Endometrium (tissue), 2 donors: ENCODE results near the gene SMIM1.

Experiments
- FAIRE-seq: peaks from 2 replicates; lab custom pipeline; 2012; peaks lifted over from hg19 to GRCh38; lab: Jason Lieb, UNC
- donor health status: control.
- donor health status: control.

The SMIM1 gene

DNA sequence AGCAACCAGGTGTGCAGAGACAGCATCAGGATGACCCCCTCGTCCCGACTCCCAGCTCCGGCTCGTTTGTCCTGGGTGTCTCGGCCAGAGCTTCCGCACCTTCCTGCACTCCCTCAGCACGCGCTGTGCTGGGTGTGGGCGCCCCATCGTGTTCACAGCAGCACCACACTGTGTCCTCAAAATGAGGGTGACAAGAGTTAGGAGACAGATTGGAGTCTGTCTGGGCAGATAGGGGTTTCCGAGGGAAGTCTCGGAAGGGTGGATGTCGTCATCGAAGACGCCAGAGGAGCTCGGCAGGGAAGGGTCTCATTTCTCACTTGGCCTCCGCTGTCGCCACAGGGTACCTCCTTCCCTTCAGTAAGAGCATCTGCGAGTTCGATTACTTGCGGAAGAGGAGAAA is 16.2 kb upstream of the SMIM1 start:
- FAIRE-seq = no peak

- no peak for FAIRE-seq
These were observed 13.4 kb upstream of the SMIM1 start for GRCh38 chr1:3759164-3759563.

DNA sequence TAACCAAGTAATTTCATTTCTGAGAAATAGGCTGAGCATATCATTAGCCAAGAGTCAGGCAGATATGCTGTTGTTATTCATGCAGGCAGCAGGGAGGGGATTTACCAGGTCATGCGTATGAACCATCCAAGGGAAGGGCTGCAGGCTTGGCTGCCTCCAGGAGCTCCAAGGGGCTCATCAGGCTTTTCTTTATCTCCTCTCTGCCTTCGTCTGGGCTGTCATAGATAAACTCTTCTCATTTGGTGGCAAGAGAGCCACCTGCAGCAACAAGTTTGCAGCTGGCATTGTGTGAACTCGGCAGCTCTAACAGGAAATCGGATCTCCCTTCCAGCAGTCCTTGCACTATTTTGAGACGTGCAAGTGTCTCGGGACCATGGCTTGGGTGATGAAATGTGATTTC is 12.8 kb upstream of the SMIM1 start:
- FAIRE-seq = no peak

GRCh38 chr1:3761296-3762010 is 11.1 kb upstream of the SMIM1 start:
- FAIRE-seq = no peak

DNA sequence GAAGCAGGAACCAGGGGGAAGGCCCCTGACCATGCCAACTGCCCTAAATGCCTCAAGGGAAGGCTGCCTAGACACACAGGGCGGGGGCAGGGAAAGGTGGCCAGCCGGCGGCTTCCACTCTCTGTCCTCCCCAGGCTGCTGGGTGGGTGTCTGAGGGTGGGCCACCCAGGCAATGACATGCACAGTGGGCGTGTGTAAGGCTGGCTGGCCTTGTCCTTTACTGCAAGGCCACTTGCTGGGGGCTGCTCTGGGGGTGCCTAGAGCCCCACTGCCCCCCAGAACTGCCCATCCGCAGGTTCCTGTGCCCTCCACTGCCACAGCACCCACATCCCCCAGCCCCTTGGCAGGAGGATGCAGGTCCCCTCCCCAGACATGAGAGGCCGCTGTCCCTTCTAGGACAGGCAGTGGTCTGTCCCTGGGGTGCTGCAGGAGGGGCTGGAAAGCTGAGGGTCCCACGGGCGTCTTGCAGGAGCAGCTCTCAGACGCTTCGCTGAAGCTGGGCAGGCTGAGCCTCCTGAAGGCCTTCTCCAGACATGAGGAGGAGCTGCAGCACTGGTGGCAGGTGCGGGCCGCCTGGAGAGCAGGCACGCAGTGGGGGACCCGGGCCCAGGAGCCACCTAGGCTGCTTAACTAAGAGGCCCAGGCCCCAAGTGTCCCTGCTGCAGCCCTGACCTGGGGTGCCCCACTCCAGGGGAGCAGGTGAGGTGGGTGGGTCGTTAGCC is 10.2 kb upstream of the SMIM1 start:
- no peak for FAIRE-seq

GRCh38 chr1:3762873-3763228 is 9.7 kb upstream of the SMIM1 start:
- no peak for FAIRE-seq

- no peak for FAIRE-seq
These were observed 9.0 kb upstream of the SMIM1 start for GRCh38 chr1:3763351-3764125.

- FAIRE-seq = no peak
These were observed 5.1 kb upstream of the SMIM1 start for GRCh38 chr1:3767328-3767925.

GRCh38 chr1:3768811-3769390 is 3.6 kb upstream of the SMIM1 start:
- no peak for FAIRE-seq

DNA sequence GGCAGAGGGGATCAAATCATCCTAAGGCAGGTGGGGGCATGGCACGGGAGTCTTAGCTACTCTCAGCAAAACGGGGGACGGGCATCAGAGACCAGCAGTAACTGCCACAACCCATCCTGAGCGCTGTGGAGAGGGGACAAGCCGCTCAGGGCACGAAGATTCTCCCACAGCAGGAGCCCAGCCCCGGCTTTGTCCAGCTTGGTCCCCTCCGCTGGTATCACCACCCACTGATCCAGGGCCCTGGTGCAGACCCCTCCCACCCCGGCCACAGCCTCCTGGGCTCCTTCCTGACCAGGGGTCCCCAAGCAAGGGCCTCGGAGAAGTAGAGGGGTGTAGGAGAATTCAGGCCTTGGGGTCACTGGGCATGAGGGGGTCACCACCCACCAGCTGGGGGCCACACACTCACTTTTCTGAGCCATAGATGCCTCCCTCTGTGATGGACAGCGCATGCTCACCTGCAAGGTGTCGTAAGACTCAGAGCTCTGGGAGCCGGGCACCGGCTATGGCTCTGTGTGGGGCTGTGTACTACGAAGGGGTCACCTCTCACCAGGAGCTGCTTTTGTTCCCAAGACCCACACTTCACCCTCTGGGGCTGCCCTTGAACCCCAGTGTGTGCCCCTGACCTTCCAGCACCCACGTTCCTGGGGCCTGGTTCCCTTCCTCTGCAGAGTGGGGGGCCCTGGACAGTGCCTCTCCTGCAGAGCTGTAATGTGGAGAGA is 2.3 kb upstream of the SMIM1 start:
- no peak for FAIRE-seq

DNA sequence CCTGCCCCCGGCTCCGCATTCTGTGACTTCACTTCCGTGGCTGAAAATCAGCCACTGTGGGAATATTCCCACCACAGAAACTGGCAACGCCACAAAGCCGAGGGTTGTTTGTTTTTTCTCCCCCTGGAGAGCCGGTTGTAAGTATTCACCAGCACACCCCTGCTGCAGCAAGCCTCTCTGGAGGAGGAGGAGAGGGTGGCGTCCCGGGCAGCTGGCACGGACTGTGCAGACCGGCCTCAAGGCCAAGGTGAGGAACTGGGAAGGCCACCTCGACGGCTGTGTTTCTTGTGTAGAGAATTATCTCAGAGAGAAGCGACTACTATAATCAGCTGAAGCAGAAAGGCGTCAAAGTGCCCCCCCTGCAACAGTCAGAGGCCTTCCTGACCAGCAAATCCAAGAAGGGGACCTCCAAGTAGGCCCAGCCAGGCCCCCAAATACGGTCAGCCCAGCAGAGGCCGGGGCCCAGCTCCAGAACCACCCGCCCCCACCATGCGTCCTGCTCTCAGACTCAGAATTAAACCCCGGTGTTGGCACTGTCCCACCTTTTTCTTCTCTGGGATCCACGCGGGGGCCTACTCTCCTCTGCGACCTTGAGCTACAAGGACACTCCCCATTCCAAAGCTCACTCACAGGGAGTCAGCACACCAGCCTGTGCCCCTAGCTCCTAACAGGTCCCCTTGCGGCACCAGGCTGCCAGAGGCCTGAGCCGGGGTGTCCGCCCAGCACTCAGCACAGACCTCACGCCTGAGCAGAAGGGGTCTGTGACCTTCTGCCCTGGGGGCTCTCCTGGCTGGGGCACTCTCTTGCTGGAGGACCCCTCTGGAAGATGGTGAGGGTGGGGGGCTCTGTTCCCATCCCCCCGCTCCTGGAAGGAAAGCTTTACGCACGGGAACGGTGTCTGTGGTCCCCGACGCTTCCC is 1.2 kb upstream of the SMIM1 start:
- FAIRE-seq = no peak

GRCh38 chr1:3772027-3772714 is 378 bp upstream of the SMIM1 start:
- FAIRE-seq = no peak

- FAIRE-seq = no peak
These were observed 1.2 kb downstream of the SMIM1 start for GRCh38 chr1:3773572-3774275.

DNA sequence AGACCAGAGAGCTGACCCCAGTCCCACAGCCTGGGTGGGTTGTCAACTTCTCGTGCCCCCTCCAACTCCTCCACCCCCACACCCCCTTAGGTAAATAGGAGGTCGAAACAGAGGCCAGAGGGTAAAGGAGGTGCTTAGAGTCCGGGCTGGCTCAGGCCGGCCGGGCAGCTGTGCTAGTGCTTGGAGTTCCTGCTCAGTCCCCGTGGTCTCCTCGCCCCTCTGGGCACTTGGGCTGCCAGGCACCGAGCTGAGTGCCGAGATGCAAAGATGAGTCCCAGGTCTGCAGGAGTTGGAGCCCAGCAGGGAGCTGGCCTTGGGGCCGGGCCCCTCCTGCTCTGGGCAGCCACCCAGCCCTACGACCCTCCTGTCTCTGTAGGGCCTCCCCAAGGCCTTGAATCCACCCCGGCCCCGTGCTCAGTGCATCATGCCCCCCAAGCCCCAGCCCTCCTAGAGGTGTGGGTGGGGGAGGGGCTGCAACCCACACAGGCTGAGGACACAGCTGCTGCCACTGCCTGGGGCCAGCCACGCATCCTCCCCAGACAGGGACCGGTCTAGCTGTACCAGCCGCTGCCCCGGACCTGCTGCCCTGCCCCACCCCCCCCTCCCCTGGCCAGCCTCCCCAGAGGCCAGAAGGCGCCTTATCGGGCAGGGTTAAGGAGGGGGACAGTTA is 1.9 kb downstream of the SMIM1 start:
- no peak for FAIRE-seq

DNA sequence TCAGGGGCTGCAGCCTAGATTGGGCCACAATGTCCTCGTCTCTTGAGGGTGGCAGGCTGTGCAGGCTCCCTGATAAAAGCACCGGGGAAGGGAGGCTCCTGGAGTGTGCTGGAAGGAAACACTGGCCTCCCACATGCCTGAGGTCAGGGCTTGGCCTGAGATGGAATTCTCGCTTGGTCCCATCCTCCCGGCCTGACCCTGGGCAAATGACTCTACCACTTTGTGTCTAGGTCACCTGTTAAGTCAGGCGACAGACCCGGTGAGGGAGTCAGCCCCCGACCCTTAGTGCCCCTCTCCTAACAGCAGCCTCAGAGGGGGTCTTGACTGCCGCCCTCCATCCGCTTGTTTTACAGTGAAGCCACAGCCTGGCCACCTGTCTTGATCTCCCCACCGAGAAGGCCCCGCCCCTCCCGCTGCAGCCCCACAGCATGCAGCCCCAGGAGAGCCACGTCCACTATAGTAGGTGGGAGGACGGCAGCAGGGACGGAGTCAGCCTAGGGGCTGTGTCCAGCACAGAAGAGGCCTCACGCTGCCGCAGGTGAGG is 2.5 kb downstream of the SMIM1 start:
- FAIRE-seq = no peak

DNA sequence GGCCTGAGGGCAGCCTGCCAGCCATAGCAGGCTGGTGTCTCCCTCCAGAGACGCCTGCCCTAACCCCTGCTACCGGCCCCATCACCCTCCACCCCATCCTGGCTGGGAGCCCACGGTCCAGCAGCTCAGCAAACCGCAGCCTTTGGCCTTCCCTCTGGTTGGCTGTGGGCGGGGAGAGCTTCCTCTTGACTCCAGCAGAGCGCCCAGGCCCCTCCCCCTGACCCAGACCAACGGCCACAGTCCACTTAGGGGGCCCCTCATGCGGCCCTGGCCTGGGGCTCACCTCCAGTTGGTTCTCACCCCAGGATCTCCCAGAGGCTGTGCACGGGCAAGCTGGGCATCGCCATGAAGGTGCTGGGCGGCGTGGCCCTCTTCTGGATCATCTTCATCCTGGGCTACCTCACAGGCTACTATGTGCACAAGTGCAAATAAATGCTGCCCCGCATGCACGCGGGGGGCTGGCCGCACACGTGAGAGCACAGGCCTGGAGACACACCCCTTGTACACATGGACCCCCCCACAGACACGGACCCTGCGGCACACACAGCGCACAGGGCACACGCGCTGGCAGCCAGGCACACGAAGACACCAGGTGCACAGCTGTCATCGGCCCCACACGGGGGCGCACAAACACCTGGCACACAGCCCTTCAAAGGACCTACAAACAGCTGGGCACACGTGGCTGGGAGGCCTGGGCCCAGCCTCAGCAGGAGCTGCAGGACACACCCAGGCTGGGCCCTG is 3.1 kb downstream of the SMIM1 start:
- FAIRE-seq = no peak

DNA sequence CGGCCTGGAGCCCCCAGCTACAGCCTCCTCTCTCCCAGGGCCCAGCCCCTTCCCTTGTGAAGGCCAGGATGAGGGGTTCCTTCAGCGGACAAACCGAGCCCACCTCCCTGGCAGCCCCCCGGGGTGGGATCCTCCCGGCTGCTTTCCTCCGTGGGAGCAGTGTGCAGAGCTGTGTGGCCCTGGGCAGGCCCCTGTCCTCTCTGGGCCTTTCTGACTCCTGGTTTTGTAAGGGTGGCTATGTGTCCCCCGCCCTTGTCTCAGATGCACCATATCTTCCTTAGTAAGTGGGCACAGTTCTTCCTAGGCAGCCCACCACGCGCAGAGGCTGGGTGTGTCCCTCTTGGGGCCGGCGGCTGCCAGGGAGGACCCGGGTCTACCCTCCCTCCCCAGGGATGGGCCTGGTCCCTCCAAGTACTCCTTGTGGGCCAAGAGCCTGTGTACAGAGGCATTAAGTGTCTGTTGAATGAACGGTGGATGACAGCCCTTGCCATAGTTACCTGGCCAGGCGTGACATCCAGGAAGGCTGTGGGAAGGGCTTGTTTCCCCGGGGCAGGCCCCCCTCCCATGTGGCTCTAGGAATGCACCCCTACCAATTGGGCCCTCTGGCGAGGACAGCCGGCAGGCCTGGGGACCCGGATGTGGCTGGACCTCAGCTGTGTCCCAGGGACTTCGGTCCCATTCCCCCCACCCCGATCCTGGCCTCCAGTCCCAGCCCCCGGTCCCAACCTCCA is 3.8 kb downstream of the SMIM1 start:
- FAIRE-seq = no peak
